Central memory CD8-positive, alpha-beta T cell (primary cell): ENCODE data around the gene PRDX6.
"Not testable (repeated sequence)": the region's sequence is repeated elsewhere in the genome, so short reads cannot be mapped to it uniquely, and the experiment has no call there.

Source experiments
- ATAC-seq: fragments of 150-1000 bp; cut with Tn5 transposase; replicated peaks from 2 replicates; pipeline ENCODE4 v1.10.0; 2022; ENCODE audit warnings: mild to moderate bottlenecking, moderate FRiP score, moderate number of reproducible peaks; ENCODE audit not compliant: poor library complexity, severe bottlenecking; ENCODE audit errors: extremely low read depth
- DNase-seq, 2 donors: peaks; one replicate each; pipeline ENCODE4 v3.0.0; 2021; ENCODE audit warnings: low spot score in 2 of 2
- H3K27ac Mint-ChIP-seq: one replicate; pipeline ENCODE4 v1.8.0; 2022; ENCODE audit warnings: low read depth, mild to moderate bottlenecking, moderate library complexity, mixed read lengths
- H3K27me3 Mint-ChIP-seq: one replicate; pipeline ENCODE4 v1.8.0; 2022; ENCODE audit warnings: mixed read lengths
- H3K36me3 Mint-ChIP-seq: one replicate; pipeline ENCODE4 v1.8.0; 2022; ENCODE audit warnings: mild to moderate bottlenecking, moderate library complexity, mixed read lengths; ENCODE audit not compliant: insufficient read depth
- H3K4me1 Mint-ChIP-seq: one replicate; pipeline ENCODE4 v1.8.0; 2022; ENCODE audit warnings: mixed read lengths
- H3K4me3 Mint-ChIP-seq: one replicate; pipeline ENCODE4 v1.8.0; 2022; ENCODE audit warnings: mild to moderate bottlenecking, moderate library complexity, mixed read lengths
- H3K9me3 Mint-ChIP-seq: one replicate; pipeline ENCODE4 v1.8.0; 2022; ENCODE audit warnings: mixed read lengths

PRDX6 gene

DNA sequence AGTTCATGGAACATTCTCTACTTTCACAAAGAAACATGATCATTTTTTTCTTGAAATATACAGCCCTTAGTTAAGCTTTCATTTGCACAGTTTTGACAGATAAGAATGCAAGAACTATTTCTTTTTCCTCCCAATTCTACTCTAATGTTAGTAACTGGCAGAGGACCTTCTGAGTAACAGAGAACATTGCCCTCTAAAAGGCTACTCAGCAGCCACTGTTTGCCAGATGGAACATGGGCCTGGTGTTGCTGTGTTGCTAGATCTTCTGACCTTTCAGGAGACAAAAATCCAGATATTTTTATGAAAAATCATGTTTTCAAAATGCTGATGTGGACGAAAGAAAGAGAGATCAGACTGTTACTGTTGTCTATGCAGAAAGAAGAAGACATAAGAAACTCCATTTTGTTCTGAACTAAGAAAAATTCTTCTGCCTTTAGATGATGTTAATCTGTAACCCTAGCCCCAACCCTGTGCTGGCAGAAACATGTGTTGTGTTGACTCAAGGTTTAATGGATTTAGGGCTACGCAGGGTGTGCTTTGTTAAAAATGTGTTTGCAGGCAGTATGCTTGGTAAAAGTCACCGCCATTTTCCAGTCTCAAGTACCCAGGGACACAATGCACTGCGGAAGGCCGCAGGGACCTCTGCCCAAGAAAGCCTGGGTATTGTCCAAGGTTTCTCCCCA, 2.9 kb upstream of the PRDX6 start:
- peaks cover 44% of the 10 kb centered on the region for H3K4me1 Mint-ChIP-seq
- peak overlapping the region; percentile 54 for H3K27ac Mint-ChIP-seq
- no peak overlapping the region for H3K4me3 Mint-ChIP-seq
- DNase-seq, result no peak
- H3K9me3 Mint-ChIP-seq, result no peaks in the 10 kb centered on the region
- H3K27me3 Mint-ChIP-seq, result no peaks in the 10 kb centered on the region
- H3K36me3 Mint-ChIP-seq, result peaks cover 13% of the 10 kb centered on the region
- ATAC-seq, result no peak

DNA sequence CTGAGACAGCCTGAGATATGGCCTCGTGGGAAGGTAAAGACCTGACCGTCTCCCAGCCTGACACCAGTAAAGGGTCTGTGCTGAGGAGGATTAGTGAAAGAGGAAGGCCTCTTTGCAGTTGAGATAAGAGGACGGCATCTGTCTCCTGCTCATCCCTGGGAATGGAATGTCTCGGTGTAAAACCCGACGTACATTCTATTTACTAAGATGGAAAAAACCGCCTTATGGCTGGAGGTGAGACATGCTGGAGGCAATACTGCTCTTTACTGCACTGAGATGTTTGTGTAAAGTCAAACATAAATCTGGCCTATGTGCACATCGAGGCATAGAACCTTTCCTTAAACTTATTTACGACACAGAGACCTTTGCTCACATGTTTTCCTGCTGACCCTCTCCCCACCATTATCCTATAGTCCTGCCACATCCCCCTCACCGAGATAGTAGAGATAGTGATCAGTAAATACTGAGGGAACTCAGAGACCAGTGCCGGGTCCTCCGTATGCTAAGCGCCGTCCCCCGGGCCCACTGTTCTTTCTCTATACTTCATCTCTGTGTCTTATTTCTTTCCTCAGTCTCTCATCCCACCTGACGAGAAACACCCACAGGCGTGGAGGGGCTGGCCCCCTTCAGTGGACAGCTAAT, 2.2 kb upstream of the PRDX6 start:
- H3K27me3 Mint-ChIP-seq, H3K9me3 Mint-ChIP-seq, DNase-seq, ATAC-seq: not testable (repeated sequence)
- peaks cover 13% of the 10 kb centered on the region for H3K36me3 Mint-ChIP-seq
- peak overlapping the region; percentile 88 for H3K27ac Mint-ChIP-seq
- H3K4me1 Mint-ChIP-seq, result peaks cover 51% of the 10 kb centered on the region
- peak overlapping the region; percentile 85 for H3K4me3 Mint-ChIP-seq

DNA sequence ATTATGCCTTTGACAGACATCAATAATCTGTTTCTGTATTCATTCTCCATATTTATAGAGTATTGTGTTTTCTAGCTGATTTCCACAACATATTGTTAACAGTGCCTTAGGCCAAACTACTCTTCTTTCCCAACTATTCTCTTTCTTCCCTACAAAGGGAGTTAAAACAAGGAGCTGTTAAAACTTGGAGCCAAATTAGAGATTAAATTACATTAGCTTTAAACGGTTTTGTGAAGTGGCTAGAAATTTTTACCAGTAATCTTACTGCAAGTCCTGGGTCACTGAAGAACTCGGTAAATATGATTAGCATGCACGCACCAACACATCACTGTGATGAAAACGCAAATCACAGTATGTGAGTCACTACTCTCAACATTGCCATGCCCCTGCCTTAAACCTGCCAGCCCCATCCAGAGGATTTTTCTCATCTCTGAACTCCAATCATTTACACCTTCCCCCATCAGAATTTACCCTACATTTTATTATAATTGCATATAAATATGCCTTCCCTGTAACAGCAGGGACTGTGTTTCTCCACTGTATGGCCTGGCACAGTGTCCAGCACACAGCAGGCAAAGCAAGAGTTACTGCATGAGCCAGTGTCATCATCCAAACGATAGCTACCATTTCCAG, 1.5 kb upstream of the PRDX6 start:
- no peak for ATAC-seq
- H3K4me3 Mint-ChIP-seq, result peak overlapping the region; percentile 85
- no peak for DNase-seq
- no peaks in the 10 kb centered on the region for H3K27me3 Mint-ChIP-seq
- no peaks in the 10 kb centered on the region for H3K9me3 Mint-ChIP-seq
- H3K4me1 Mint-ChIP-seq, result peaks cover 55% of the 10 kb centered on the region
- H3K36me3 Mint-ChIP-seq, result peaks cover 13% of the 10 kb centered on the region
- H3K27ac Mint-ChIP-seq, result peak overlapping the region; percentile 88

DNA sequence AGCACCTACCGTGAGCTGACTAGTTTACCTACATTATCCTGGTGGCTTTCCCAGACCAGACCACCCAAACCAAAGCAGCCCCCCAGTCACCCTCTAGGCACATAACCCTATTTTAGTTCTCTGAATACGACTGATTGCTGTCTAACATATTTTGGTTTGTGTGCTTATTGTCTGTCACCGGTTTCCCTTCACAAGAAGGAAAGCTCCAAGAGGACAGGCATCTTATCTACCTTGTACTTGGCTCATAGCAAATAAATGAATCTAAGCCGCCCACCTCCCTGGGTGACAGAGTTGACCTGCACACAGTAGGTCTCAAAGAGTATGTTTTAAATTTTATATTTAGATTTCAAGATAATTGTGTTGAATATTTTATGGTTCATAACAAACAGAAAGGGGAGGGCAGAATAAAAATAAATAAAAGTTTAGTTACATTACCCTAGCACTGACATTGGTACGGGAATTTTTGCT, 904 bp upstream of the PRDX6 start:
- H3K27me3 Mint-ChIP-seq, result no peaks in the 10 kb centered on the region
- H3K4me3 Mint-ChIP-seq, result peak overlapping the region; percentile 85
- H3K36me3 Mint-ChIP-seq, result peaks cover 15% of the 10 kb centered on the region
- H3K27ac Mint-ChIP-seq, result peak overlapping the region; percentile 88
- DNase-seq (no peak), ATAC-seq (no peak)
- no peaks in the 10 kb centered on the region for H3K9me3 Mint-ChIP-seq
- peaks cover 55% of the 10 kb centered on the region for H3K4me1 Mint-ChIP-seq

DNA sequence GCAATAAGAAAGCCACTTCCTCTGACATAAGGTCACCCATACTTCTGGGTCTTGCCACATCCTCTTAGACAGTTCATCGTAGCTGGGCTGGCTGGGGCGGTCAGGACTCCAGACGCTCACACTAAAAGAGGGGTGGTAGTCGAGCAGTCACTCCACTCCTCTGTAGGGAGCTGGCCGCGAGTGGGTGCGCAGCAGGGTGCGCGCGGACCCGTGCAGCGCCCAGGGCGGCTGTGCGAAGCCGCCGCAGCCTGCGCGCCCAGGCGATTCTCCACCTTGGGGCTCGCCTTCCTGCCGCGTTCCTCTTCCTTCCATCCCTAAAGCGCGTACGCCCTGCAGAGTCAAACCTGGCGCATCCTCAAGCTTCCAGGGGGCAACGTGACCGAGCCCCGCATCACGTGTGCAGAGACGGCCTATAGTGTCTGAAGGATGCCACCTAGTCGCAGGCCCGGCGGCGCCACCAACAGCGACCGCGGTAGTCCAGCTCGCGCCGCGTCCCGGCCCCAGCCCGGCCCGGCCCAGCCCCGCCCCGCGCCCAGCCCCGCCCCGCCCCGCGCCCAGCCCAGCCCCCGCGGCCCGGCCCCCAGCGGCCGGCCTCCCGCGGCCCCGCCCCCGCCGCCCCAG, 360 bp upstream of the PRDX6 start:
- H3K36me3 Mint-ChIP-seq, result peaks cover 19% of the 10 kb centered on the region
- H3K9me3 Mint-ChIP-seq, result no peaks in the 10 kb centered on the region
- no peaks in the 10 kb centered on the region for H3K27me3 Mint-ChIP-seq
- H3K4me3 Mint-ChIP-seq, result peak overlapping the region; percentile 85
- peak overlapping the region; percentile 88 for H3K27ac Mint-ChIP-seq
- H3K4me1 Mint-ChIP-seq, result peaks cover 58% of the 10 kb centered on the region
- DNase-seq (peak; percentile 62 to 81), ATAC-seq (peak; percentile 91)

DNA sequence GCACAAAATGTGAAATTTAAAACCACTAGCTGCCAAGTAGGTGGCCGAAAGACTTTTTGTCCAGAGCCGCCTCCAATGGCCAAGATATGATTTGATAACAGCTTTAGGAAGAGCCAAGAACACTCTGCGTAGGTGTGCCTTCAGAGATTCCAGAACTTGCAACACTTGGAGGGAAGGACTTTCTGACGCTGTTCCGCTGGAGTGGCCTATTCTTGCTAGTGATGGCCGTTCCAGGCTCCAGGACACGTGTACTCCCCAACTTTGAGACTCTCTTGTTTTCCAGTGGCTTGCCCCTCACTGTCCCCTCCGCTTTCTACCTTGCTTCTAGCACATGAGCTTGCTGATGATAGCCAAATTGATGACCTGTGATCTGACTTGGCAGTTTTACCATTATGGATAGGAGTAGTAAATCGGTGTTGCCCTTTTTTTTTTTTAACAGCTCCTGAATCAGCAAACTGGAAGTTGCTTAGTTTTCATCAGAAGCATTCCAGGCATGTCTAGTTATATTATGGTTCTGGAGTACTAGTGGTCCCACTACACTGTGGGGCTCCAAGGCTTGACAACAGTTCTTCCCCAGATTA, 1.0 kb downstream of the PRDX6 start:
- Mint-ChIP-seq H3K4me1 (peaks cover 65% of the 10 kb centered on the region), H3K27ac (peak overlapping the region; percentile 88), H3K36me3 (peaks cover 31% of the 10 kb centered on the region), H3K27me3 (no peaks in the 10 kb centered on the region), H3K9me3 (no peaks in the 10 kb centered on the region), H3K4me3 (peak overlapping the region; percentile 85)
- DNase-seq (no peak), ATAC-seq (no peak)

DNA sequence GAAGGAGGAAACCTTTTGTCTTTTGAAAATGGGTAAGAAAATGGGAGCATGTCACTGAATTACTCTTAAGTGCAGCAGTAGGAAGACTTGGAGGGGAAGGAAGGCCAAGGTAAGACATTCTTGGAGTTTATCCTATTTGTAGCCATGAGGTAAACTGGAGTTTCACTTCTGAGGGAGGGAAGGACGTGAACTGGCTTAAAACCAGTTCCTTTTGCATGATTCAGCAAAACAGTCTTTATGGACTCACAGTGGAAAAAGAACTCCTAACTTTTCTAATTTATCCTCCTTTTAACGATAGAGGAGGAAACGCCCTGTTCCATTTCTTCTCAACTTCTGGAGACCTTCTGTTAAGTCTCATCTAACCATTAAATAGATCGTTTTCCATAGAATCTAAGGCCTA, 2.5 kb downstream of the PRDX6 start:
- Mint-ChIP-seq H3K36me3 (peaks cover 42% of the 10 kb centered on the region), H3K27ac (no peak overlapping the region), H3K4me3 (no peak overlapping the region), H3K9me3 (no peaks in the 10 kb centered on the region), H3K27me3 (no peaks in the 10 kb centered on the region), H3K4me1 (peaks cover 52% of the 10 kb centered on the region)
- ATAC-seq, result no peak
- DNase-seq, result no peak

DNA sequence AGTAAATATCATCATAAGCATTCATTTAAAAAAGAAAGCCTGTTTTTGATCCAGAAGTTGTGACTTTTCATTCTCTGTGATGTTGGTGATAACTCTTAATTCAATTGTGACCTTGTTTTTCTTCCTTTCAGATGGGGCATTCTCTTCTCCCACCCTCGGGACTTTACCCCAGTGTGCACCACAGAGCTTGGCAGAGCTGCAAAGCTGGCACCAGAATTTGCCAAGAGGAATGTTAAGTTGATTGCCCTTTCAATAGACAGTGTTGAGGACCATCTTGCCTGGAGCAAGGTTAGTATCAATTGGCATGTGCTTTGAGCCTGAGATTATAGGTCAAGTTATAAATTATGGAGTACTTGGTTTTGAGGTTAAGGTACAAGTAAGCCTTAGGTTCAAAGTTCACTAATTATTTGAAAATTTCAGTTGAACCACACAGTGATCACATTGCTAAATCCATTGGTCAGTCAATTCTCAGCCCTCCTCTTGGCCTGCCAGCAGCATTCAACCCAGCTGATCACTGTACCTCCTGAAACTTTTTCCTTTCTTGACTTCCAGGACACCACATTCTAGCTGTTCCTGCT, 4.1 kb downstream of the PRDX6 start:
- H3K27ac Mint-ChIP-seq, result no peak overlapping the region
- peaks cover 56% of the 10 kb centered on the region for H3K36me3 Mint-ChIP-seq
- no peak overlapping the region for H3K4me3 Mint-ChIP-seq

DNA sequence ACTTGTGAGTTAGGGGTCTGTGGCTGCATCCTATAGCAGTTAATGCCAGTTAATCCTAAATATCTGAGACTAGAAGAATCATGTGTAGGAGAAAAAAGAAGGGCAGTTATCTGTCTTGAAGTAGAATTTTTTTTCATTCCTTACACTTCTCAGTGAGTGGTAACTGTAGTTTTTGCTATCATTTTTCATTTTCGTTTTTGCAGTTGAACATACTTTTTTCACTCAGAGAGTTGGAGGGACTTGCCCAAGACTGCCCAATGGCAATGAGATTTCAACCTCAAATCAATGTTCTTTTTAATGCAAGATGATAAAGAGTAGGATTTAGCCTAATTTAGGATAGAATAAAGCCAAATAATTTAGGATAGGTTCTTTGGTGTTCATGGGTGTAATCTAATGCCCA, 5.5 kb downstream of the PRDX6 start:
- Mint-ChIP-seq H3K4me3 (no peak overlapping the region), H3K27ac (no peak overlapping the region), H3K4me1 (peaks cover 36% of the 10 kb centered on the region), H3K27me3 (no peaks in the 10 kb centered on the region), H3K36me3 (peaks cover 60% of the 10 kb centered on the region), H3K9me3 (no peaks in the 10 kb centered on the region)
- no peak for DNase-seq
- no peak for ATAC-seq

More for the DNA sequence above, 4.1 kb downstream of the PRDX6 start:
- no peak for ATAC-seq
- DNase-seq, result no peak
- Mint-ChIP-seq H3K9me3 (no peaks in the 10 kb centered on the region), H3K4me1 (peaks cover 36% of the 10 kb centered on the region), H3K27me3 (no peaks in the 10 kb centered on the region)

DNA sequence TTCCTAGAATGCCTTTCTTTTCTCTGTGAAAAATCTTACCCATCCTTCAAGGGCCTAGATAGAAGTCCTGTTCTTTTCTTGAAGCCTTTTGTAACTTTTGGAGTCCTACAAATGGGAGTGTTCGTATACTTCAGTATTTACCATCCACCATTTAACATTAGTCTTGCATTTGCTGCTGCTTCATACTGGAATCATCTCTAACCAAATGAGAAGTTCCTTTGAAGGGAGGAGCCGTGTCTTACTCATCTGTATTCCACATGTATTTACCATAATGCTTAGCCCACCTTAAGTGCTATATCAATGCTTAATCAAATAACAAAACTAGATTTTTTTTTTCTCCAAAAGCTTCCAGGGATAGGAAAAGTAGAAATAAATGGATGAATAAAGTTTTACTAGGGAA, 7.1 kb downstream of the PRDX6 start:
- H3K27ac Mint-ChIP-seq, result no peak overlapping the region
- H3K4me1 Mint-ChIP-seq, result peaks cover 20% of the 10 kb centered on the region
- ATAC-seq, result no peak
- DNase-seq, result no peak
- no peaks in the 10 kb centered on the region for H3K27me3 Mint-ChIP-seq
- H3K9me3 Mint-ChIP-seq, result no peaks in the 10 kb centered on the region
- peaks cover 68% of the 10 kb centered on the region for H3K36me3 Mint-ChIP-seq
- no peak overlapping the region for H3K4me3 Mint-ChIP-seq

DNA sequence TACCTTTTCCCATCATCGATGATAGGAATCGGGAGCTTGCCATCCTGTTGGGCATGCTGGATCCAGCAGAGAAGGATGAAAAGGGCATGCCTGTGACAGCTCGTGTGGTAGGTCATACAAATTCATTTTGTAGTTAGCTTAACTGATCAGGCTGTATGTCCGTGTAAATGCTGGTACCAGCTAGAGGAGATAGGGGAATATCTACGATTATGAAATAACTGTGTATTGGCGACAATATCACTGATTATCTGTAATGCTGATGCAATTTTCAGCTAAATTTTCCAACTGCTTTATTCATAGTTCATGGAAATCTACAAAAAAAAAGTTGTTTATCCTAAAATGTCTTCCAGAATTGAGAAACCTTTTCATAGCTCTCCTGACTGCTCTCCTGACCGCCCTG, 8.3 kb downstream of the PRDX6 start:
- DNase-seq (no peak), ATAC-seq (no peak)
- H3K4me3 Mint-ChIP-seq, result no peak overlapping the region
- peaks cover 10% of the 10 kb centered on the region for H3K4me1 Mint-ChIP-seq
- H3K9me3 Mint-ChIP-seq, result no peaks in the 10 kb centered on the region
- peaks cover 73% of the 10 kb centered on the region for H3K36me3 Mint-ChIP-seq
- no peaks in the 10 kb centered on the region for H3K27me3 Mint-ChIP-seq
- no peak overlapping the region for H3K27ac Mint-ChIP-seq

DNA sequence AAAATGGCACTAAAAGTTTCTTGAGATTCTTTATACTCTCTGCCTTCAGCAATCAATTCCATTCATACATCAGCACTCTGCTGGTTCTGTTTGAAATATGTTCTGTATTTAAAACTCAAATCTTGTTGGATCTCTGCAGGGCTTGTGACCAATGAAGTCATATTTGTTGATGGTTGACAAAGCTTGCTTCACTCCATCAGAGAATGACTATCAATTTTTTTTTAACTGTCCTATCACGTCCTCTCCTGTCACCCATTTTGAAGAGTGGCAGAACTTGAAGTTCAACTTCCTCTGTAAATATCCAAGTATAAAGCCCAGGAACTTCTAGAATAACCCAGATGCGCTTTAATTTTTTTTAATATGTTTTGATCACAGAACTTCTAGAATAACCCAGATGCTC, 10.9 kb downstream of the PRDX6 start:
- Mint-ChIP-seq H3K4me3 (no peak overlapping the region), H3K4me1 (no peaks in the 10 kb centered on the region), H3K27me3 (no peaks in the 10 kb centered on the region), H3K36me3 (peaks cover 57% of the 10 kb centered on the region), H3K27ac (no peak overlapping the region), H3K9me3 (no peaks in the 10 kb centered on the region)
- no peak for ATAC-seq
- DNase-seq, result no peak
